NCI-H2029 (cell line): ENCODE results near the gene TRIM5.
"Not testable (repeated sequence)": the region's sequence is repeated elsewhere in the genome, so short reads cannot be mapped to it uniquely, and the experiment has no call there.

Experiments used
- DNase-seq: peaks from one replicate; lab custom pipeline; 2025; lab: John Stamatoyannopoulos, UW

Gene TRIM5

GRCh38 chr11:5689551-5689983 is 4.7 kb upstream of the TRIM5 start, which contains the start of gene TRIM22:
Gene TRIM22 (plus strand): TSS chr11:5689790. CDS start chr11:5696233, 6,443 bp downstream.
- DNase-seq = no peak

GRCh38 chr11:5688482-5688881 is 3.6 kb upstream of the TRIM5 start:
- DNase-seq = no peak

GRCh38 chr11:5686426-5686825 is 1.6 kb upstream of the TRIM5 start:
- no peak for DNase-seq

- no peak for DNase-seq
These were observed 733 bp downstream of the TRIM5 start for GRCh38 chr11:5684036-5684645.

- not testable (repeated sequence) for DNase-seq
These were observed 1.3 kb downstream of the TRIM5 start for GRCh38 chr11:5683620-5684019.

- DNase-seq = not testable (repeated sequence)
These were observed 1.9 kb downstream of the TRIM5 start for GRCh38 chr11:5682890-5683441.

GRCh38 chr11:5679811-5680210 is 5.1 kb downstream of the TRIM5 start:
- DNase-seq = no peak

- no peak for DNase-seq
These were observed 10.5 kb downstream of the TRIM5 start for GRCh38 chr11:5674391-5674790.

- DNase-seq = no peak
These were observed 13.0 kb downstream of the TRIM5 start for GRCh38 chr11:5671831-5672230.

- DNase-seq = no peak
These were observed 18.5 kb downstream of the TRIM5 start for GRCh38 chr11:5666402-5666793.

- no peak for DNase-seq
These were observed 19.0 kb downstream of the TRIM5 start for GRCh38 chr11:5665746-5666401.

GRCh38 chr11:5665051-5665570 is 19.8 kb downstream of the TRIM5 start:
- no peak for DNase-seq

- no peak for DNase-seq
These were observed 21.4 kb downstream of the TRIM5 start for GRCh38 chr11:5663511-5663910.

GRCh38 chr11:5658318-5658717 is 26.6 kb downstream of the TRIM5 start:
- DNase-seq = no peak

GRCh38 chr11:5656956-5657355 is 27.9 kb downstream of the TRIM5 start:
- not testable (repeated sequence) for DNase-seq

- no peak for DNase-seq
These were observed 29.4 kb downstream of the TRIM5 start for GRCh38 chr11:5655474-5655873.

- DNase-seq = no peak
These were observed 38.7 kb downstream of the TRIM5 start for GRCh38 chr11:5646139-5646538.

GRCh38 chr11:5643585-5643984 is 41.3 kb downstream of the TRIM5 start:
- DNase-seq = no peak

- no peak for DNase-seq
These were observed 44.9 kb downstream of the TRIM5 start for GRCh38 chr11:5639953-5640352.

GRCh38 chr11:5631969-5632635 is 52.8 kb downstream of the TRIM5 start:
- DNase-seq = no peak

- no peak for DNase-seq
These were observed 53.5 kb downstream of the TRIM5 start for GRCh38 chr11:5631417-5631816.

- no peak for DNase-seq
These were observed 58.7 kb downstream of the TRIM5 start for GRCh38 chr11:5626196-5626595.

- DNase-seq = no peak
These were observed 59.6 kb downstream of the TRIM5 start for GRCh38 chr11:5625281-5625680.
